Chondrocyte (in vitro differentiated cells): ENCODE results near the gene ABLIM1. TPM values are rescaled to one million over a fixed set of nuclear protein-coding genes. Genes with fewer than 3 reads are reported as not detected.
"Not testable (repeated sequence)": the region's sequence is repeated elsewhere in the genome, so short reads cannot be mapped to it uniquely, and the experiment has no call there.

ENCODE experiments used
- DNase-seq: peaks from one replicate; pipeline ENCODE4 v3.0.0; 2021; ENCODE audit warnings: mixed read lengths, low spot score
- H3K27ac Mint-ChIP-seq: one replicate; pipeline ENCODE4 v1.8.0; 2021; ENCODE audit warnings: mild to moderate bottlenecking, moderate library complexity, mixed read lengths; ENCODE audit not compliant: unreplicated experiment
- H3K27me3 Mint-ChIP-seq: 2 replicates; pipeline ENCODE4 v1.8.0; 2021; ENCODE audit warnings: low read depth, mixed read lengths
- H3K36me3 Mint-ChIP-seq: 2 replicates; pipeline ENCODE4 v1.8.0; 2021; ENCODE audit warnings: low read depth, mixed read lengths
- H3K4me1 Mint-ChIP-seq: 2 replicates; pipeline ENCODE4 v1.8.0; 2021; ENCODE audit warnings: low read depth, mild to moderate bottlenecking, mixed read lengths
- H3K4me3 Mint-ChIP-seq: one replicate; pipeline ENCODE4 v1.8.0; 2021; ENCODE audit warnings: mild to moderate bottlenecking, moderate library complexity, mixed read lengths; ENCODE audit not compliant: unreplicated experiment
- H3K9me3 Mint-ChIP-seq: 2 replicates; pipeline ENCODE4 v1.8.0; 2021; ENCODE audit warnings: low read depth, mixed read lengths
- total RNA-seq: library from RNA; stranded (reverse); gene quantifications from 3 replicates; pipeline ENCODE4 v1.2.1, GENCODE V29; 2021
- TF ChIP-seq, protein P1 (sequence below): fragments of 200-600 bp; sonication (generic); IDR thresholded peaks from 2 replicates; pipeline ENCODE4 v1.5.0; 2021; ENCODE audit warnings: antibody characterized with exemption, mild to moderate bottlenecking, moderate library complexity

ABLIM1 gene
- total RNA-seq, 1 donor from 2014 or later, result 15.7 TPM

DNA sequence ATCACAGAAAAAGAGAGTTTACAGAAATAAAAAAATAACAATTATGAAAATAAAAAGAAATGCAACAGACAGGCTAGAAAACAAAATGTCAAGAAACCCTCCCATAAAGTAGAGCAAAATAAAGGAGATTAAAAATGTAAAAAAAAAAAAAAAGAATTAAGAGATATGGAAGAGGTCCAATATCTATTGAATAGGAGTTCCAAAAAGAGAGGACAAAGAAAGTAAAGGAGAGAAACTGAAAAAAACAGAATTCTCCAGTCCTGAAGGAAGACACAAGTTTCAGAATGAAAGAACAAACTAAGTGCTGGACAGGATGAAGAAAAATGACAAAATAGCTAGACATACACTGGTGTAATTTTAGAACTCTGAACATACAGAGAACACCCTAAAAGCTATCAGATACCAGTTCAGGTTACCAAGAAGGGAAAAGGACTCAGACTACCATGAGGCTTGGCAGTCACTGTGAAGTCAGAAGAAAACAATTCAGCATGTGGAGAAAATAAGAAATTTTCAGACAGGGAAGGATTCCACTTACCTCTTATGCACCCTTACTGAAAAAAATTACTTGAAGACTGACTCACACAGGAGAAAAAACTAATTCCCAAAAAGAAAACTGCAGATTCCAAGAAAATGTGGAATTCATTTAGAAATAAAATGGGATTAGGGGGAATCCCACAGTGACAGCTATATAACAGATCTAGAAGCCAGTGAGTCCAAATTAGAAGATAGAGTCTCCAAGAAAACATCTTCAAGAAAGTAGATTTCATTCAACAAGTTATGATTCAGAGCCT, 40.4 kb upstream of the ABLIM1 start:
- Mint-ChIP-seq H3K9me3 (peaks cover 3% of the 10 kb centered on the region), H3K36me3 (no peaks in the 10 kb centered on the region), H3K4me3 (no peak overlapping the region), H3K4me1 (peaks cover 35% of the 10 kb centered on the region), H3K27ac (peak overlapping the region; percentile 69), H3K27me3 (no peaks in the 10 kb centered on the region)
- TF ChIP-seq, protein P1, sequence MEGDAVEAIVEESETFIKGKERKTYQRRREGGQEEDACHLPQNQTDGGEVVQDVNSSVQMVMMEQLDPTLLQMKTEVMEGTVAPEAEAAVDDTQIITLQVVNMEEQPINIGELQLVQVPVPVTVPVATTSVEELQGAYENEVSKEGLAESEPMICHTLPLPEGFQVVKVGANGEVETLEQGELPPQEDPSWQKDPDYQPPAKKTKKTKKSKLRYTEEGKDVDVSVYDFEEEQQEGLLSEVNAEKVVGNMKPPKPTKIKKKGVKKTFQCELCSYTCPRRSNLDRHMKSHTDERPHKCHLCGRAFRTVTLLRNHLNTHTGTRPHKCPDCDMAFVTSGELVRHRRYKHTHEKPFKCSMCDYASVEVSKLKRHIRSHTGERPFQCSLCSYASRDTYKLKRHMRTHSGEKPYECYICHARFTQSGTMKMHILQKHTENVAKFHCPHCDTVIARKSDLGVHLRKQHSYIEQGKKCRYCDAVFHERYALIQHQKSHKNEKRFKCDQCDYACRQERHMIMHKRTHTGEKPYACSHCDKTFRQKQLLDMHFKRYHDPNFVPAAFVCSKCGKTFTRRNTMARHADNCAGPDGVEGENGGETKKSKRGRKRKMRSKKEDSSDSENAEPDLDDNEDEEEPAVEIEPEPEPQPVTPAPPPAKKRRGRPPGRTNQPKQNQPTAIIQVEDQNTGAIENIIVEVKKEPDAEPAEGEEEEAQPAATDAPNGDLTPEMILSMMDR, result no peak
- DNase-seq, result no peak

DNA sequence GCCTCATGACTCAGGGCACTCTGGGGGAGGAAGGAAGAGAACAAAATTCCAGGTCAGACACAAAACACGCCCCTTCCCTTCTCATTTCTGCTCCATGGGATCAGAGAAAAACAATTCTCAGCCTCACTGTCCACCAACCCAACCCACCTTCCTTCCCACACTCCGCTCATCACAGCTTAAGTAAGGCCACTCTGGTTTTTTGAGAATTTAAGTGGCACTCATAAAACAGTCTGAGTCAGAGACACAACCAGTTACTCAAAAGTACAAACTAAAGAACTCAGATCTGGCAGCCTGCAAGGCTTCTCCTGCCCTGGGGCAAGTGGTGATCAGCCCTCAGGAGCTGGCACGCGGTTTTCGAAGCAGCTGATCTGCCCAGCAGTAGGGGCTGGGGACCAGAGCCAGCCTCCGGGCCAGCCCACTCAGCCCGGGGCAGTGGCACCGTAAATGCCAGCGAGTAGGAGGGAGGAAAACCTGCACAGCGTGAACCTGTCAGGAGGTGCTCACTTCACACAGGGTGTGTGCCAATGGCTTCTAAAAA, 39.1 kb upstream of the ABLIM1 start:
- no peak for DNase-seq
- TF ChIP-seq, protein P1, result no peak
- peak overlapping the region; percentile 72 for H3K27ac Mint-ChIP-seq
- H3K4me3 Mint-ChIP-seq, result no peak overlapping the region
- H3K27me3 Mint-ChIP-seq, result no peaks in the 10 kb centered on the region
- H3K9me3 Mint-ChIP-seq, result peaks cover 3% of the 10 kb centered on the region
- peaks cover 35% of the 10 kb centered on the region for H3K4me1 Mint-ChIP-seq
- H3K36me3 Mint-ChIP-seq, result no peaks in the 10 kb centered on the region

DNA sequence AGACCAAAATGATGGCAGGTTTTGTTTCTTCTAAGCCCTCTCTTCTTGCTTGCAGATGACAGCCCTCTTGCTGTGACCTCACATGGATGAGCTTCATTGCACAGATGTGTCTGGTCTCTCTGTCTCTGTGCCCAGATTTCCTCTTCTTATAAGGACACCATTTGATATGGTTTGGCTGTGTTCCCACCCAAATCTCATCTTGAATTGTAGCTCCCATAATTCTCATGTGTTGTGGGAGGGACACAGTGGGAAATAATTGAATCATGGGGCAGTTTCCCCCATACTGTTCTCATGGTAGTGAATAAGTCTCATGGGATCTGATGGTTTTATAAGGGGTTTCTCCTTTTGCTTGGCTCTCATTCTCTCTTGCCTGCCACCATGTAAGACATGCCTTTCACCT, 38.2 kb upstream of the ABLIM1 start:
- not testable (repeated sequence) for H3K36me3 Mint-ChIP-seq, H3K27ac Mint-ChIP-seq, H3K27me3 Mint-ChIP-seq, DNase-seq, H3K4me3 Mint-ChIP-seq, H3K9me3 Mint-ChIP-seq
- H3K4me1 Mint-ChIP-seq, result peaks cover 41% of the 10 kb centered on the region

DNA sequence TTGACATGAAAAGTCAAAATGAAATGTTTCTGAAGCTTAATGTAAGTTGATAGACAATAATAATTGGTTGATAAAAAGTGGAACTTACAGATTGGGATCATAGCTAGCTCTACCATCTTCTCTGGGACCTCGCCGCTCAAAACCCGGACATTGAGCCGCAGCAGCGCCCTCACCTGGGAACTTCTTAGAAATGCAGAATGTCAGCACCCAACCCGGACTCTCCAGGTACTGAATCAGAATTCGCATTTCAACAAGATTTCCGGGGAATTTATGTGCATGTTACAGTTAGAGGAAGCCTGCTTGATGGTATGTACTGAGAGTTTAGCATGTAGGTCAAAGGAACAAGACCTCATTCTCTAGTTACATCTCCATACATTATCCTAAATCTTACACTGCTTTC, 36.7 kb upstream of the ABLIM1 start:
- Mint-ChIP-seq H3K4me1 (peaks cover 47% of the 10 kb centered on the region), H3K36me3 (no peaks in the 10 kb centered on the region), H3K9me3 (no peaks in the 10 kb centered on the region), H3K4me3 (no peak overlapping the region), H3K27ac (no peak overlapping the region), H3K27me3 (no peaks in the 10 kb centered on the region)
- TF ChIP-seq, protein P1, result peak; percentile 82
- no peak for DNase-seq

DNA sequence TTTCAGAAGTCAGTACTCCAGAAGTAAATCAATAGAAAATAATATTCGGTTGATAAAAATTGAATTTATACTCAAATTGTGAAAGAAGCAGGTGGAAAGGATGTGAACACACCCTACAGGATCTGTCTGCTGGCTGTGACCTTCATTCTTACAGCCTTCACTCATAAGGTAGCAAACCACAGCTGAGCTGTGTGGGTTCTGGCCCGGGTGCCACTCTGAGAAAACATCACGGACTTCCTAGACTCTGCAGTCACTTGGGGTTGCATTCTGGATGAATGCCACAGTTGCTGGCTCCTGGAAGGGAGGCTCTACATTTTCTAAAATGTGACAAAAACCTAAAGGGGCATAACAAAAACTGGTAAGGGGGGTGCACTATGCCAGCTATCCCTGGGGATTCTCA, 36.0 kb upstream of the ABLIM1 start:
- Mint-ChIP-seq H3K9me3 (no peaks in the 10 kb centered on the region), H3K4me3 (no peak overlapping the region), H3K36me3 (no peaks in the 10 kb centered on the region), H3K27ac (peak overlapping the region; percentile 24), H3K27me3 (no peaks in the 10 kb centered on the region), H3K4me1 (peaks cover 47% of the 10 kb centered on the region)
- TF ChIP-seq, protein P1, result no peak
- no peak for DNase-seq
